HG02798 (cell line): ENCODE measurements around the gene UBA5.
"Not testable (repeated sequence)": the region's sequence is repeated elsewhere in the genome, so short reads cannot be mapped to it uniquely, and the experiment has no call there.

Experiments
- ATAC-seq: cut with Tn5 transposase; IDR thresholded peaks from one replicate; pipeline ENCODE4 v1.9.1; 2021; ENCODE audit warnings: mild to moderate bottlenecking; ENCODE audit not compliant: unreplicated experiment, poor library complexity

Gene UBA5

DNA sequence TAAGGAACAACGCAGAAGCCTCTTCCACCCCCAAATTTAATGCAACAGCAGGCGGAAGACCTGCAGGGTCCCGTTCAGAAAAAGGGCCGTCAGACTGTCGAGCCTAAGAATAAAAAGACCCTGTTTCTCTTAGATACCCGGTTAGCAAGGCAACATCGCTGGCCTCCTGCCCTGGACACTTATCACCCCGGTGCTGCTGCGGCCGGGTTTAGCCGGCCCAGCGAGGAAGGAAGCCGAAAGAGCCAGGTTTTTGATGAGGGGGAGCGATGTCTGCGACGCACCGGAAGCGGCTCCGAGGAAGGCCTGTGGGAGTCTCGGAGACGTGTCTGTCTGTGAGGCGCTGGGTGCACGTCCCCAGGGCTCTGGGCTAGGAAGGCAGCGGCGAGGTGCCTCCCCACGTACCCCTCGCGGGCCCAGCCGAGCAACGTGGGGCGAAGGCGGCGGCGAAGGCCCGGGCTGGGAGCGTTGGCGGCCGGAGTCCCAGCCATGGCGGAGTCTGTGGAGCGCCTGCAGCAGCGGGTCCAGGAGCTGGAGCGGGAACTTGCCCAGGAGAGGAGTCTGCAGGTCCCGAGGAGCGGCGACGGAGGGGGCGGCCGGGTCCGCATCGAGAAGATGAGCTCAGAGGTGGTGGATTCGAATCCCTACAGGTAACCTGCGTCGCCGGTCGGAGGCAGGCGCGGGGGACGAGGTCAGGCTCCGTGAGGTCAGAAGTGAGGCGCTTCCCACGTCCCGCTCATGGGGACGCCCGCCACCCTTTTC, at the start of gene UBA5:
UBA5 (plus strand) TSS at position 278 of the 759 bp plus-strand sequence; CDS start at position 487, 209 bp downstream.
- peak; percentile 82 for ATAC-seq

DNA sequence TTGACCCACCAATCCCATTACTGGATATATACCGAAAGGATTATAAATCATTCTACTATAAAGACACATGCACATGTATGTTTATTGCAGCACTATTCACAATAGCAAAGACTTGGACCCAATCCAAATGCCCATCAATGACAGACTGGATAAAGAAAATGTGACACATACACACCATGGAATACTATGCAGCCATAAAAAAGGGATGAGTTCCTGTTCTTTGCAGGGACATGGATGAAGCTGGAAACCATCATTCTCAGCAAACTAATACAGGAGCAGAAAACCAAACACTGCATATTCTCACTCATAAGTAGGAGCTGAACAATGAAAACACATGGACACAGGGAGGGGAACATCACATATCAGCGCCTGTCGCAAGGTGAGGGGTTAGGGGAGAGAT, 44.8 kb upstream of the UBA5 start:
- ATAC-seq = not testable (repeated sequence)

GRCh38 chr3:132615881-132616280, 44.2 kb upstream of the UBA5 start:
- no peak for ATAC-seq

- ATAC-seq = no peak
These were observed 43.3 kb upstream of the UBA5 start for GRCh38 chr3:132616780-132617179.

DNA sequence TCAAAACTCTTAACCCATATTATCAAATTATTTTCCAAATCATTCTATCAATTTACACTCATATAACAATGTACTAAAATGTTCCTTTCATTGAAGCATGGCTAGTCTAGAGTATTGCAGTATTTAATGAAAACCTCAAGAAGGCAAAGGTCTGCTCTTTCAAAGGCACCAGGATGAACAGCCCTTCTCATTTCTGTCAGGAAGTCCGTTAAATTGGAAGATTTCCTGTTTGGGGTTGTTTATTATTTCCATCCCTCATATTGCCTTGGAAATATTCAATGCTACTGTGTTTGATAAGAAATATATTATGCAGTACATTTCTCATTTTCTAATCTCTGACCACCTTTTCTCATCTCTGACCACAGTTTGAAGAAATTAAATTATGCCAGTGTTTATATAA, 38.0 kb upstream of the UBA5 start:
- no peak for ATAC-seq

DNA sequence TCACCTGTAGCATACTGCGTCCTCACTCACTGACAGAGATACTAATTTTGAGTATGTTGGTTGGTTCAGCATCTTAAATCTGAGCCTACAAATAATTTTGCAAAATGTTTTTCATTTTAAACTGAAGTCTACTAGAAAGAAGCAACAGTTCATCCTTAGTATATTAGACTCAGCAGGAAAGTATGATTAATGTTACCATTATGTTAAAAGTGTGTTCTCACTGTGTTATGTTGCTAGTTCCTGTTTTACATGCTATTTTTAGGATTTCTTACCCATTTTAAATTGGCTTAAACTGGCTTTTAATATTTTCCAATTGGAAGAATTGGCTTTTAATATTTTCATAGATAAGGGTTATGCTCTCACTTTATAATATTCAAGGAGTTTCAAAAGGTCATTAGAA, 37.4 kb upstream of the UBA5 start:
- no peak for ATAC-seq

GRCh38 chr3:132623646-132624045, 36.5 kb upstream of the UBA5 start:
- ATAC-seq = no peak

- ATAC-seq = no peak
These were observed 35.3 kb upstream of the UBA5 start for GRCh38 chr3:132624790-132625189.

DNA sequence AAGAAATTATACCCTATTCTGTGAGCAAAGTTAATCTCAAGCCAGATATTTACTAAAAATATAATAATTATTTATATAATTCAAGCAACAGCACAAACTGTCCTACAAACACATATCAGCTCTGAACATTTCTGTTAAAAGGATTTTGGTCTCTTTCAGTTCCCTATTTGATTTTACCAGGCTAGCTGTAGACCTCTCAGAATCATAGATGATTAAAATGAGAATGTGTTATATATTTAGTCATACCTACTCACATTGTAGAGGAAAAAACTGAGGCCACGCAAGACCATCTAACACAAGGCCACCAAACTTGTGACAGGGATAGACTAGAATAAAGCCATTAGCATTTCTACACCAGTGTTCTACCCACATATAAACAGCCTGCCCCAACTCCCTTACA, 34.5 kb upstream of the UBA5 start:
- peak; percentile 67 for ATAC-seq

DNA sequence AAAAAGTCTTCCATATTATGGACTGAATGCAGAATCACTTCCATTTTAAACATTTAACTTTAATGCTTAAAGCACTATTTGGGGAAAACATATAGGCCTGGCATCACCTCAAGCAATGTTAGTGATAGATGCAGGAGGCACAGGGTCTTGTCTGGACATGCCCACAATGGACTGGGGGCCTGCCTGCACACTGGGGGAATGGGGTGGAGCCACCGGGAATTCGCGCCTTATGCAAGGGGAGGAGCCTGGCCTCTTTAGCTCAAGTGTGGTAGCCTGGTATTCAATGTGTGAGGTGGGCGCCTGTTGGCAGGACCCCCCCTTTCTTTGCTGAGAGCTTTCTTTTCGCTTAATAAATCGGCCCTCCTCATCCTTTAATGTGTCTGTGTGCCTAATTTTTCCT, 33.2 kb upstream of the UBA5 start:
- ATAC-seq = no peak

DNA sequence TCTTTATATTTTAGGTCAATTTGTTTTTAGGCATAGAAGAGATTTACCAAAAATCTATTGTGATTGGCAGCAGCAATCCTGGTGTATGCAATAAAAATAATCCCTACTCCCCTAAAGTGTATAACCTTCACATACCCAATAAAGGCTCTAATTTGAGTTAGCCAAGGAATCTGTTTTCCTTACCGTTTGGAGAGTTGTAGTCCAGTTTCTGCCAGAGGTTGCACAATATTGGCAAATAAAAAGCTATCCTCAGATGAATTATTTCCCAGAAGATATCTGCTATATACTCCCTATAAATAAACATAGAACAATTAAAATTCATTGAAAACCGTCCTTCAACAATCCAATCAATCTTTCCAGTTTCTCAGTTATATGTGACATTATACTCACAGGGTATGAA, 32.0 kb upstream of the UBA5 start:
- no peak for ATAC-seq

DNA sequence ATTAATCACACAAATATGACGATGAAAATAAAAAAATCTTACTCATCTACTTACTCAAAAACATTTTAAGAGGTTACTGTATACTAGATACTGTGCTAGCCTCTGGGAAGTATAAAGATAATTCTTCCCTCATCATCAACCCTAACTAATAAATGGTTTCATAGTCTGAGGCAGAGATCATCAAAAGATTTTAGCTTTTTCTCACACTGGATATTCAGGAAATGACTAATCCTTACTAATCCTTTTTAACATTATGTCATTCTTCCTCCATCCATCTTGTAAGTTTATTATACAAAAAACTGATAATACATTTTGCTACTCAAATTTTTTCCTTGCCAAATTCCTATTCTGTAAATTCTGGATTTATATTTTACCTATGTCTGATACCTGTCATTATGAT, 30.2 kb upstream of the UBA5 start:
- no peak for ATAC-seq

DNA sequence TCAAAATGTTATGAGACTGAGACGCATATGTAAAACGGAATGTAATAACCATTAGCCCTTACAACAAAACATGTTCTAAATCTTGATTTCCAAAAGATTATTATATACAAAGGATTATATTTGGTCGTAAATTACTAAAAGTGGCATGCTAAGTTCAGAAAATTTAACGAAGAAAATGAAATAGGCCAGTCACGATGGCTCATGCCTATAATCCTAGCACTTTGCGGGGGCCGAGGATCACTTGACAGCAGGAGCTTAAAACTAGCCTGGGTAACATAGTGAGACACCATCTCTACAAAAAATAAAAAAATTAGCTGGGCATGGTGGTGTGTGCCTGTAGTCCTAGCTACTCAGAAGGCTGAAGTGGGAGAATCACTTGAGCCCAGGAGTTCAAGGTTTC, 29.5 kb upstream of the UBA5 start:
- ATAC-seq = no peak

DNA sequence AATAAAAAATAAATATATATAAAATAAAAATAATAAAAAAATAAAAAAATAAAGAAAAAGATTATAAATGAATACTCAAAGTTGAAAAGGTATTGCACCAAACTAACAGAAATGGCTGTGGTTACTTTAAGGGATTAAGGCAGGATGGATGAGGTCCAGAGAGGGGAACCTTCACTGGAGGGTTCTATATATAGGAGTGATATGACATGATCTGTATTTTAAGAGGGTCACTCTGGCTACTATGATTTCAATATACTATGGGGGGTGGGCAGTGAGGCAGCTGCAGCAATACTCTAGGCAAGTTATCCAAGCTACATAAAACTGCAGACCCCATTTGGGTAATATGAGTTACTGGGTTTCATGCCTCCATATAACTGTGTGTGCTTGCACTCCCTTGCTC, 25.1 kb upstream of the UBA5 start:
- no peak for ATAC-seq

DNA sequence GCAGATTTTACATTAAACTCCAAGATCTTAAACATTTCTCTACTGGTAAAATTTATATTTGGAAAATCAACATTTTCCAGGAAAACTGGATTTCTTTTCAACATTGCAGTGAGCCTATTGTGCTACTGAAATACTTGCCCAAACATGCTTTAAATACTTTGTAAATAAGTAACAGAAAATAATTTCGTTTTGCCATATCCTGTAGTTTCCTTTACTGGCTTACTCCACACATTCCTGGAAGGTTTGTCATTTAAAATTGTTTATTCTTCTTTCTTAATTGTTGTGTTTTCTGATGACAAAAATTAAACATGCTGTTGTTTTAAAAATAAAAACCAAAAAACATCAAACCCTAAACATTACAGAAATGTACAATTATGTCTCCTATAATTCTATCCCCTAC, 22.5 kb upstream of the UBA5 start:
- ATAC-seq = no peak

- no peak for ATAC-seq
These were observed 21.4 kb upstream of the UBA5 start for GRCh38 chr3:132638706-132639105.

GRCh38 chr3:132641427-132641826, 18.7 kb upstream of the UBA5 start:
- not testable (repeated sequence) for ATAC-seq

GRCh38 chr3:132641837-132642538, 18.1 kb upstream of the UBA5 start:
- ATAC-seq = no peak

DNA sequence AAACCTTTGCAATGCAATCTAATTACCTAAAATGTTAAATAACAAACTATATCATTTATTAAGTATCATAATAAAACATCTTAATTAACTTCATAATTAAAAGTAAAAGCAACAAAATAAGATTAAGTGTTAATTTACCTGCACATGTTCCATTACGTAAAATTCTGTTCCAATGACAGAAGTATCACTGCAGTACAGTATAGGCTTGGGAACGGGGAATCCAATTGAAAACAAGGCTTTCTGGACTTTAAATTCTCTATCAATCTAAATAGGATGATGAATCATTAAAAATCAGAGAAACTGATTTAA, 17.6 kb upstream of the UBA5 start:
- ATAC-seq = no peak

DNA sequence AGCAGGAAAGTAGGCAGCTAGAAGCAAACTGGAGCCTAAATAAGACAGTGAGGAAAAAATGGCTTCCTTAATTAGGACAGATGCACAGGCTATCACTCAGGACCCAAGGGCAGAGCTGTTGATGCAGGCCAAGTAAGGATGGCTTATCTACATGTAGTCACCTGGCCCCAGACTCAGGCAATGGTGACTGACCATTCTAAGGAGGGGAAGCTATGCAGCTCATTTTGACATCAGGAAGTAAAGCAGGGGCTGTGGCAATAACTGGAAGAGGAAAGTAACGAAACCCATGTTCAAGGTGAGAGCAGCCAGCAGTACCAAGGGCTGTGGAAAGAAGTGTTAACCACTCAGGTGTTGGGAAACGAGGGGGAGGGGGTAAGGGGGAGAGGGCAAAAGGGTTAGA, 16.8 kb upstream of the UBA5 start:
- ATAC-seq = no peak

DNA sequence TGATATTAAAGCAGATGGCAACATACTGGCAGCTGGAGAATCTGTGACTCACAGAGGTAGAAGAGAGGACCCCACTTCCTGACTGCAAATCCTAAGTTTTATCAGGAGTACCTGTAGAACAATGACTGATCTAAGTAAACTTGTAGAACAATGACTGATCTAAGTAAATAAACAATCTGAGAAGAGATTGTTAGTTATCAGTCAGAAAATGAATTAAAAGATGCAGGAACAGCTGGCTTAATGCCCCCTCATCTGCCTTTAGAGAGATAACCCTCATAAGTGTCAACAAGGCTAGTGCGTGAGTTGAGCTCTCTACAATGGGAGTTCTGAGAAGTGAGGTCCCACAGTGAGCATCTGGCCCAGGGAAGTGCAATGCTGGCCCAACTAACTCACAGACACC, 15.1 kb upstream of the UBA5 start:
- ATAC-seq = no peak

- peak; percentile 44 for ATAC-seq
These were observed 10.0 kb upstream of the UBA5 start for GRCh38 chr3:132650153-132650552.
